ENCODE results near the gene WDR37. TPM values are rescaled to one million over a fixed set of nuclear protein-coding genes. Genes with fewer than 3 reads are reported as not detected.
"Not testable (repeated sequence)": the region's sequence is repeated elsewhere in the genome, so short reads cannot be mapped to it uniquely, and the experiment has no call there.

WDR37 gene
- total and polyA plus RNA-seq, 2 donors (not counting 1 experiment from before 2014, with no cell fraction given), result 17.3 to 33.2 TPM

GRCh38 chr10:1117651-1118050 lies 61.5 kb downstream of the WDR37 start:
- no peaks in the 10 kb centered on the region for H3K4me1 ChIP-seq (ENCODE audit: control insufficient read depth in 2 of 2, insufficient read depth in 2 of 2, low read length in 2 of 2)
- no peaks in the 10 kb centered on the region for H3K27me3 ChIP-seq (replicated peaks in 1 of 4; ENCODE audit: control extremely low read depth in 1 of 4, control insufficient read depth in 3 of 4, insufficient read depth in 4 of 4, low read length in 3 of 4)
- Mint-ChIP-seq H3K4me1 (no peaks in the 10 kb centered on the region), H3K4me3 (no peak overlapping the region), H3K9me3 (ENCODE audit: insufficient read depth) (no peaks in the 10 kb centered on the region), H3K27me3 (no peaks in the 10 kb centered on the region), H3K27ac (no peak overlapping the region)
- no peak overlapping the region for H3K9ac ChIP-seq (ENCODE audit: low read length)
- H3K36me3 ChIP-seq (replicated peaks in 1 of 2; ENCODE audit: control extremely low read depth in 1 of 2, control insufficient read depth in 1 of 2, extremely low read depth in 1 of 2, insufficient read depth in 2 of 2, low read length in 1 of 2), result peaks cover 0 to 92% of the 10 kb centered on the region in 2 experiments
- H3K4me2 ChIP-seq (replicated peaks; ENCODE audit: low read depth, low read length, poor library complexity, severe bottlenecking), result no peak overlapping the region
- no peak for ATAC-seq (ENCODE audit: low read depth)
- peaks cover 22% of the 10 kb centered on the region for H3K79me2 ChIP-seq (ENCODE audit: control insufficient read depth, insufficient read depth, low read length)
- intact Hi-C loops (cut with micrococcal nuclease), result no loop called here
- DNase-seq, result no peak
- POLR2A ChIA-PET, result no interaction called here
- no peak overlapping the region for H2AFZ ChIP-seq (ENCODE audit: insufficient read depth, low read depth, low read length, poor library complexity, severe bottlenecking)
- H3K9me3 ChIP-seq (ENCODE audit: control extremely low read depth in 1 of 3, control insufficient read depth in 2 of 3, insufficient read depth in 1 of 3, low read length in 2 of 3), result no peaks in the 10 kb centered on the region
- H3K4me3 ChIP-seq (ENCODE audit: control extremely low read depth in 1 of 5, extremely low read depth in 1 of 5, insufficient read depth in 1 of 5, low read depth in 2 of 5, low read length in 4 of 5), result no peak overlapping the region
- TF ChIP-seq EZH2 (IDR thresholded peaks at IDR 0.05; ENCODE audit: borderline replicate concordance, insufficient read depth, low read depth, low read length, poor library complexity, severe bottlenecking) (no peak), CTCF (IDR thresholded peaks at IDR 0.05) (no peak)
- H3K27ac ChIP-seq (ENCODE audit: low read length in 2 of 2), result no peak overlapping the region
- 97% methylated on average over 8 of the region's 14 CpGs for whole genome bisulfite sequencing (ENCODE audit: insufficient coverage)
- peaks cover 25% of the 10 kb centered on the region for H4K20me1 ChIP-seq (ENCODE audit: control insufficient read depth, insufficient read depth, low read length, poor library complexity, severe bottlenecking)
- CTCF ChIA-PET, result no interaction called here

- H3K27me3 Mint-ChIP-seq; ATAC-seq (ENCODE audit: low read depth); H3K27ac ChIP-seq (ENCODE audit: low read length in 2 of 2); H3K9me3 ChIP-seq (ENCODE audit: control extremely low read depth in 1 of 3, control insufficient read depth in 2 of 3, insufficient read depth in 1 of 3, low read length in 2 of 3); H3K9me3 Mint-ChIP-seq (ENCODE audit: insufficient read depth); H3K9ac ChIP-seq (ENCODE audit: low read length); H3K4me1 Mint-ChIP-seq; H3K27me3 ChIP-seq (replicated peaks in 1 of 4; ENCODE audit: control extremely low read depth in 1 of 4, control insufficient read depth in 3 of 4, insufficient read depth in 4 of 4, low read length in 3 of 4); CTCF ChIA-PET; H3K4me3 ChIP-seq (ENCODE audit: control extremely low read depth in 1 of 5, extremely low read depth in 1 of 5, insufficient read depth in 1 of 5, low read depth in 2 of 5, low read length in 4 of 5); DNase-seq; POLR2A ChIA-PET; H2AFZ ChIP-seq (ENCODE audit: insufficient read depth, low read depth, low read length, poor library complexity, severe bottlenecking); H3K4me2 ChIP-seq (replicated peaks; ENCODE audit: low read depth, low read length, poor library complexity, severe bottlenecking); H3K27ac Mint-ChIP-seq; intact Hi-C loops (cut with micrococcal nuclease); H3K4me1 ChIP-seq (ENCODE audit: control insufficient read depth in 2 of 2, insufficient read depth in 2 of 2, low read length in 2 of 2); H3K4me3 Mint-ChIP-seq: not testable (repeated sequence)
- H3K79me2 ChIP-seq (ENCODE audit: control insufficient read depth, insufficient read depth, low read length), result peaks cover 22% of the 10 kb centered on the region
- peaks cover 25% of the 10 kb centered on the region for H4K20me1 ChIP-seq (ENCODE audit: control insufficient read depth, insufficient read depth, low read length, poor library complexity, severe bottlenecking)
- H3K36me3 ChIP-seq (replicated peaks in 1 of 2; ENCODE audit: control extremely low read depth in 1 of 2, control insufficient read depth in 1 of 2, extremely low read depth in 1 of 2, insufficient read depth in 2 of 2, low read length in 1 of 2), result peaks cover 0 to 91% of the 10 kb centered on the region in 2 experiments
- WGBS (ENCODE audit: insufficient coverage), result 81% methylated on average over 4 of the region's 6 CpGs
Measured at GRCh38 chr10:1118318-1118717, 62.1 kb downstream of the WDR37 start.

All from B cell (primary cell).